ENCODE data around the gene TUFT1. TPM values are rescaled to one million over a fixed set of nuclear protein-coding genes. Genes with fewer than 3 reads are reported as not detected.

The TUFT1 gene
- total and polyA plus RNA-seq, 2 of the 8 experiments (the other 6 are each of a cell fraction or from before 2014, with no cell fraction given): 7.3 to 10.4 TPM

GRCh38 chr1:151583796-151584195, 43.7 kb downstream of the TUFT1 start:
- H3K4ac ChIP-seq (replicated peaks; ENCODE audit: insufficient read length, low read depth, low read length): no peak overlapping the region
- H2AFZ ChIP-seq (ENCODE audit: low read length): no peak overlapping the region
- no peak overlapping the region for H3K18ac ChIP-seq (ENCODE audit: extremely low read depth, low read length)
- no peak overlapping the region for H2BK15ac ChIP-seq (ENCODE audit: low read length)
- H2BK20ac ChIP-seq (ENCODE audit: low read length): no peak overlapping the region
- DNase-seq (ENCODE audit: low read depth in 1 of 2, low spot score in 2 of 2) (no peak), FAIRE-seq (no peak)
- H3K9ac ChIP-seq (replicated peaks in 1 of 4; ENCODE audit: extremely low read depth in 1 of 4, low read depth in 3 of 4, low read length in 3 of 4): no peak overlapping the region
- no peak overlapping the region for H3K4me2 ChIP-seq (ENCODE audit: insufficient read depth in 1 of 2, low read depth in 2 of 2, low read length in 2 of 2)
- no peak overlapping the region for H4K91ac ChIP-seq (replicated peaks; ENCODE audit: insufficient read length, low read length)
- H3K27ac ChIP-seq (ENCODE audit: low read depth, low read length): no peak overlapping the region
- H3K23me2 ChIP-seq (ENCODE audit: low read depth, low read length): no peaks in the 10 kb centered on the region
- H2BK5ac ChIP-seq (ENCODE audit: low read depth, low read length): no peak overlapping the region
- H3K56ac ChIP-seq (replicated peaks; ENCODE audit: insufficient read length, low read depth, low read length): no peak overlapping the region
- H3K79me2 ChIP-seq (ENCODE audit: control insufficient read depth in 1 of 2, insufficient read depth in 2 of 2, low read length in 2 of 2): no peaks in the 10 kb centered on the region
- no peaks in the 10 kb centered on the region for H4K20me1 ChIP-seq (replicated peaks in 1 of 2; ENCODE audit: control insufficient read depth in 1 of 2, insufficient read depth in 2 of 2, low read length in 2 of 2)
- H3K79me1 ChIP-seq (ENCODE audit: low read depth, low read length): no peaks in the 10 kb centered on the region
- H4K5ac ChIP-seq (ENCODE audit: insufficient read length, low read depth, low read length): no peak overlapping the region
- no peak overlapping the region for H3K4me3 ChIP-seq (ENCODE audit: extremely low read depth in 1 of 4, insufficient read depth in 2 of 4, low read depth in 3 of 4, low read length in 4 of 4)
- no peak overlapping the region for H2AK5ac ChIP-seq (ENCODE audit: low read depth, low read length)
- H4K8ac ChIP-seq (ENCODE audit: extremely low read depth, insufficient read depth, low read length): no peak overlapping the region
- no peak overlapping the region for H2BK12ac ChIP-seq (ENCODE audit: low read depth, low read length)
- no peaks in the 10 kb centered on the region for H3K9me3 ChIP-seq (ENCODE audit: insufficient read depth in 2 of 2, low read depth in 1 of 2, low read length in 1 of 2)
- H2BK120ac ChIP-seq (replicated peaks; ENCODE audit: low read depth, low read length): no peak overlapping the region
- ChIA-PET CTCF (ENCODE audit: partially characterized antibody) (interaction anchor here (0.8 to 2.1 kb wide), 3 partner anchors 10 to 50 kb away, joined by 3 to 9 read pairs (median 4); no protein-coding TSS in a partner anchor), POLR2A (ENCODE audit: partially characterized antibody) (interaction anchor here (1.1 to 3.8 kb wide), 2 partner anchors 10 to 43 kb away, joined by 3 to 21 read pairs; partner anchors contain the start of gene TUFT1)
- H3K36me3 ChIP-seq (ENCODE audit: control insufficient read depth in 2 of 4, insufficient read depth in 4 of 4, low read length in 3 of 4): peaks cover 0 to 14% (median 10%) of the 10 kb centered on the region in 4 experiments; a peak in 7 of 8 replicates
- H3K14ac ChIP-seq (ENCODE audit: insufficient read length): no peak overlapping the region
- no peaks in the 10 kb centered on the region for H3K27me3 ChIP-seq (replicated peaks in 1 of 4; ENCODE audit: control insufficient read depth in 3 of 4, extremely low read depth in 1 of 4, insufficient read depth in 3 of 4, low read length in 3 of 4)
- WGBS, 2 experiments (ENCODE audit: extremely low coverage in 1 of 2, insufficient coverage in 1 of 2, insufficient read length in 1 of 2, insufficient replicate concordance in 2 of 2, low coverage in 1 of 2, low lambda C conversion rate in 2 of 2, missing lambda C conversion rate in 1 of 2): 87% methylated on average over 2 of the region's 2 CpGs; no CpG with 5 or more reads in 1 of the 2 experiments
- H3K4me1 ChIP-seq (replicated peaks in 1 of 4; ENCODE audit: control insufficient read depth in 3 of 4, insufficient read depth in 4 of 4, low read length in 3 of 4): peaks cover 0 to 2% (median 0%) of the 10 kb centered on the region in 4 experiments; a peak in 1 of 7 replicates
- H3K23ac ChIP-seq (ENCODE audit: insufficient read length): no peak overlapping the region
- TF ChIP-seq KDM4A (IDR thresholded peaks at IDR 0.05; ENCODE audit: low read depth, low read length, severe bottlenecking): no peak
- TF ChIP-seq CHD1 (IDR thresholded peaks at IDR 0.05; ENCODE audit: low read depth, low read length): no peak
- TF ChIP-seq RXRA (IDR thresholded peaks at IDR 0.05; ENCODE audit: insufficient read depth, low read depth, low read length): no peak
- no peak for TF ChIP-seq RAD21 (IDR thresholded peaks at IDR 0.05 in 1 of 2, conservative IDR thresholded peaks at IDR 0.05 in 1 of 2; ENCODE audit: low read depth in 2 of 2, low read length in 2 of 2)
- no peak for TF ChIP-seq CHD2 (IDR thresholded peaks at IDR 0.05; ENCODE audit: low read length)
- TF ChIP-seq RBBP5 (IDR thresholded peaks at IDR 0.05; ENCODE audit: borderline replicate concordance, low read depth, low read length): no peak
- TF ChIP-seq POLR2AphosphoS5 (IDR thresholded peaks at IDR 0.05; ENCODE audit: low read depth, low read length): no peak
- no peak for TF ChIP-seq ASH2L (IDR thresholded peaks at IDR 0.05; ENCODE audit: low read length)
- TF ChIP-seq SIRT6 (IDR thresholded peaks at IDR 0.05; ENCODE audit: low read length): no peak
- TF ChIP-seq TBP (IDR thresholded peaks at IDR 0.05; ENCODE audit: low read depth, low read length): no peak
- TF ChIP-seq JUN (IDR thresholded peaks at IDR 0.05; ENCODE audit: low read depth, low read length): no peak
- no peak for TF ChIP-seq SP2 (IDR thresholded peaks at IDR 0.05; ENCODE audit: low read length)
- TF ChIP-seq CTBP2 (IDR thresholded peaks at IDR 0.05; ENCODE audit: borderline replicate concordance, insufficient read depth, insufficient read length, low read length): no peak
- no peak for TF ChIP-seq SIN3A (conservative IDR thresholded peaks at IDR 0.05 in 1 of 2, IDR thresholded peaks at IDR 0.05 in 1 of 2; ENCODE audit: low read depth in 1 of 2, low read length in 2 of 2)
- TF ChIP-seq TCF12 (IDR thresholded peaks at IDR 0.05; ENCODE audit: low read depth, low read length): no peak
